Mononuclear cell (primary cell): Measurements from ENCODE around the gene TIE1. TPM values are rescaled to one million over a fixed set of nuclear protein-coding genes. Genes with fewer than 3 reads are reported as not detected.

Source experiments
- total RNA-seq: library from RNA; depleted of rRNA; stranded (reverse); fragments of >200 nt; gene quantifications from one replicate; pipeline ENCODE4 v1.2.3, GENCODE V29; 2012

Gene TIE1
- total RNA-seq, 1 donor: 0.94 TPM

Other genes starting within 250 kb of the TIE1 start
- gene EBNA1BP2, start 128.7 kb upstream of the TIE1 start, total RNA-seq: 7.1 TPM
- 0.10 TPM for gene CFAP57, start 128.7 kb upstream of the TIE1 start, total RNA-seq
- 0.10 TPM for gene TMEM125, start 31.0 kb upstream of the TIE1 start, total RNA-seq
- gene C1orf210, start 15.4 kb upstream of the TIE1 start, total RNA-seq: not detected
- 2.3 TPM for gene MPL, start 36.8 kb downstream of the TIE1 start, total RNA-seq
- gene CDC20, start 58.0 kb downstream of the TIE1 start, total RNA-seq: 0.52 TPM
- 18.4 TPM for gene ELOVL1, start 67.0 kb downstream of the TIE1 start, total RNA-seq
- 21.6 TPM for gene MED8, start 88.8 kb downstream of the TIE1 start, total RNA-seq
- gene SZT2, start 88.9 kb downstream of the TIE1 start, total RNA-seq: 26.9 TPM
- gene HYI, start 152.9 kb downstream of the TIE1 start, total RNA-seq: 7.9 TPM
- under 0.01 TPM for gene PTPRF, start 229.9 kb downstream of the TIE1 start, total RNA-seq